ENCODE results near the gene ADGRB2.
A peak's percentile ranks its signal among the peaks of the same experiment; 100 is the strongest.

Gene ADGRB2

GRCh38 chr1:31799895-31800673, 35.9 kb upstream of the ADGRB2 start:
- peak overlapping the region in 1 of 2 donors; percentile 1 for H3K27ac Mint-ChIP-seq
- ATAC-seq (replicated peaks), result no peak
- H3K4me3 Mint-ChIP-seq, result no peak overlapping the region
- no peak for DNase-seq
- peaks cover 0 to 7% of the 10 kb centered on the region in 2 donors for H3K4me1 Mint-ChIP-seq (ENCODE audit: low read depth in 2 of 2)
- H3K36me3 Mint-ChIP-seq (ENCODE audit: insufficient read depth), result no peaks in the 10 kb centered on the region
- peaks cover 9 to 52% of the 10 kb centered on the region in 2 donors for H3K27me3 Mint-ChIP-seq
- no peaks in the 10 kb centered on the region for H3K9me3 Mint-ChIP-seq

- H3K27me3 Mint-ChIP-seq, result peaks cover 9 to 52% of the 10 kb centered on the region in 2 donors
- ATAC-seq (replicated peaks), result no peak
- no peak overlapping the region for H3K27ac Mint-ChIP-seq
- no peak overlapping the region for H3K4me3 Mint-ChIP-seq
- peaks cover 0 to 7% of the 10 kb centered on the region in 2 donors for H3K4me1 Mint-ChIP-seq (ENCODE audit: low read depth in 2 of 2)
- H3K36me3 Mint-ChIP-seq (ENCODE audit: insufficient read depth), result no peaks in the 10 kb centered on the region
- no peaks in the 10 kb centered on the region for H3K9me3 Mint-ChIP-seq
- DNase-seq, result no peak
Observed at GRCh38 chr1:31799196-31799894, 35.2 kb upstream of the ADGRB2 start.

DNA sequence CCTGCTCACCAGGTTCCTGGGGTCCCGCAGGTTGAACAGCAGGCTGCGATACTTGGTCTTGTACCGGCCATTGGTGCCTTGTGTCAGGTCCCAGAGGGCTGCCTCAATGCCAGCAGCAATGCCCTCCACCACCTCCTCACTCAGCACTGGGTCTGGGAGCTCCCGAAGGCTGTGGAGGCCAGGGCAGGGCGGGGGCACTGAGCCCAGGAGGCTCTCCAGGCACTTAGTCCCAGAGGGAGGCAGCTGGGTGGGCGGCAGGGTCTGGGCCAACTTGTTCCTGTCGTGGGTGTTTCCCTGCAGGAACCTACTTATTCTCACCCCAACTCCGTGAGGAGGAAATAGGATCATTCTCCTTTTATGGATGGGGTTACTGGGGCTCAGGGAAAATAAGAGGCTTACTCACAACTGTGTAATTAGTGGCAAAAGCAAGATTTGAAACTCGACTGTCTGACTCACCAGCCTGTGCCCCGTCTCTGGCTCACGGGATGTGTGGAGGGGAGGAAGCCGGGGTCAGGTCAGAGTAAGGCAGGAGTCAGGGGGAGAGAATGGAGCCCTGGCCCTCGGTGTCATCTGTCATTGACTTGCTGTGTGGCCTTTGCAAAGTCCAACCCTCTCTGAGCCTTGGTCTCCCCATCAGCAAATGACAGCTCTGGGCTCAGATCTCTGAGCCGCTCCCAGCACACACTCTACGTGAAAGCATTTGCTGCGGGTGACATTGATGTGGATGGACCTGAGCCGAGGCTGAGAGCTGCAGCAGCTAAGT, 34.5 kb upstream of the ADGRB2 start:
- Mint-ChIP-seq H3K4me3 (no peak overlapping the region), H3K4me1 (ENCODE audit: low read depth in 2 of 2) (peaks cover 0 to 7% of the 10 kb centered on the region in 2 donors), H3K27me3 (peaks cover 9 to 52% of the 10 kb centered on the region in 2 donors), H3K27ac (no peak overlapping the region), H3K36me3 (ENCODE audit: insufficient read depth) (no peaks in the 10 kb centered on the region), H3K9me3 (no peaks in the 10 kb centered on the region)
- ATAC-seq (replicated peaks), result no peak
- no peak for DNase-seq

DNA sequence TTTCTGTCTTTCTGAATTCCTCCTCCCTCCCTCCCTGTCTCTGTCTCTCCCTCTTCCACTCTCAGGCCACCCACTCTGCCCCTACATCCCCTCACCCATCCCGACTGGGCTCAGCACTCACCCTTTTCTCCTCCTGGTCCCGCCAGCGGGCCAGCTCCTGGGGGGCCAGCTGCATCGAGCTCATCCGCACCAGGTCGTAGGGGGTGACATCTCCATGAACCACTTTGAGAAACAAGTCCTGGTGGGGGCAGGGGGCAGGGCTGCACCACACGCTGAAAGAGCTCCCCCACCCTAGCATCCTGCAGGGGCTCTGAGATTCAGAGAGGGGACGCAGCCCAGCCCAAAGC, 33.9 kb upstream of the ADGRB2 start:
- Mint-ChIP-seq H3K36me3 (ENCODE audit: insufficient read depth) (no peaks in the 10 kb centered on the region), H3K27ac (no peak overlapping the region), H3K4me1 (ENCODE audit: low read depth in 2 of 2) (peaks cover 0 to 7% of the 10 kb centered on the region in 2 donors), H3K27me3 (peaks cover 9 to 52% of the 10 kb centered on the region in 2 donors), H3K4me3 (no peak overlapping the region), H3K9me3 (no peaks in the 10 kb centered on the region)
- no peak for DNase-seq
- no peak for ATAC-seq (replicated peaks)

DNA sequence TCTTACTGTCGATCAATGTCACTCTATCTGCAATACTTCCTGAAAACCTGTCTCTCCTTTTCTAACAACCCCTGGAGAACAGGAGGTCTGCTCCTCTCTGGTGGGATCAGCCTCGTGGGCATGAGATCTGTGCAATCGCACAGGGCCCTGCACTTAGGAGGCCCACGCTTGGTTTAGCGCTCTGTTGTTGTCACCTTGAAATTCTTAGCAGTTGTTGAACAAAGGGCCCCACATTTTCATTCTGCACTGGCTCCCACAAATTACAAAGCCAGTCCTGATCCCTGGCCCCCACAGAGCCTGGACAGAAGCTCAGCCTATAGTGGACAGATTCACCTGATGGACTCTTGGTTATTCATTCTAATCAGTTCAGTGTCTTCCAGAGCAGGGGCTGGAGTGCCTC, 33.1 kb upstream of the ADGRB2 start:
- Mint-ChIP-seq H3K27me3 (peaks cover 9 to 60% of the 10 kb centered on the region in 2 donors), H3K9me3 (no peaks in the 10 kb centered on the region), H3K27ac (no peak overlapping the region), H3K36me3 (ENCODE audit: insufficient read depth) (no peaks in the 10 kb centered on the region), H3K4me3 (no peak overlapping the region), H3K4me1 (ENCODE audit: low read depth in 2 of 2) (peaks cover 0 to 5% of the 10 kb centered on the region in 2 donors)
- DNase-seq (no peak), ATAC-seq (replicated peaks) (no peak)

- Mint-ChIP-seq H3K4me1 (ENCODE audit: low read depth in 2 of 2) (peaks cover 0 to 5% of the 10 kb centered on the region in 2 donors), H3K27me3 (peaks cover 9 to 63% of the 10 kb centered on the region in 2 donors), H3K4me3 (no peak overlapping the region), H3K27ac (no peak overlapping the region), H3K36me3 (ENCODE audit: insufficient read depth) (no peaks in the 10 kb centered on the region), H3K9me3 (no peaks in the 10 kb centered on the region)
- no peak for ATAC-seq (replicated peaks)
- DNase-seq, result no peak
Observed at GRCh38 chr1:31796707-31797106, 32.6 kb upstream of the ADGRB2 start.

- Mint-ChIP-seq H3K9me3 (no peaks in the 10 kb centered on the region), H3K36me3 (ENCODE audit: insufficient read depth) (peaks cover under 1% of the 10 kb centered on the region), H3K4me3 (no peak overlapping the region), H3K27ac (no peak overlapping the region), H3K27me3 (peaks cover 9 to 57% of the 10 kb centered on the region in 2 donors), H3K4me1 (ENCODE audit: low read depth in 2 of 2) (peaks cover 0 to 5% of the 10 kb centered on the region in 2 donors)
- DNase-seq (no peak), ATAC-seq (replicated peaks) (no peak)
Observed at GRCh38 chr1:31795801-31796621, 31.9 kb upstream of the ADGRB2 start.

DNA sequence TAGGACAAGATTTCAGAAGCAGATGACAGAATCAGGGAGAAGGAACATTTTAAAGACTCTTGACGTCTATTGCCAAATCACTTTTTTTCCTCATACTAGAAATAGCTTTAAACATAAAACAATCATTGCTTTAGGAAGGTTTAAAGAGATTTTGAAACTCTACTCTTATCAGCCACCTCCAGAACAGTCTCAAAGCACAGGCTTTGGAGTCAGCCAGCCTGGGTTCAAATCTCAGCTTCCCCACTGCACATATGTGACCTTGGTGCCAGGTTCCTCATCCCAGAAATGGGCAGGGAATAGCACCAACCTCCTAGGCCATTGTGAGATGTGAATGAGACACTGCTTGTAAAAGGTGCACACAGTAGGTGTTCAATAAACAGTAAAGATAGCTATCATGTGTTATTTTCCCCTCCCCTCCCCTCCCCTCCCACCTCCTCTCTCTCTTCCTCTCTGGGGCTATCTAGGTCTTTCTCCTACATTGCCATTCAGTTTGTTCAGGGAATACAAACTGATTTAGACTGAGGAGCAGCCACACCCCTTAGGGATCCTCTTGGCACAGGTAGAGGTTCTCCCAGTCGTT, 31.0 kb upstream of the ADGRB2 start:
- Mint-ChIP-seq H3K27me3 (peaks cover 9 to 50% of the 10 kb centered on the region in 2 donors), H3K27ac (no peak overlapping the region), H3K4me3 (no peak overlapping the region), H3K4me1 (ENCODE audit: low read depth in 2 of 2) (peaks cover 0 to 1% of the 10 kb centered on the region in 2 donors), H3K9me3 (no peaks in the 10 kb centered on the region), H3K36me3 (ENCODE audit: insufficient read depth) (peaks cover 2% of the 10 kb centered on the region)
- ATAC-seq (replicated peaks) (no peak), DNase-seq (no peak)

GRCh38 chr1:31793586-31794285, 29.6 kb upstream of the ADGRB2 start:
- DNase-seq (no peak), ATAC-seq (replicated peaks) (no peak)
- Mint-ChIP-seq H3K36me3 (ENCODE audit: insufficient read depth) (peaks cover 6% of the 10 kb centered on the region), H3K9me3 (no peaks in the 10 kb centered on the region), H3K4me1 (ENCODE audit: low read depth in 2 of 2) (peaks cover 0 to 5% of the 10 kb centered on the region in 2 donors), H3K27ac (no peak overlapping the region), H3K4me3 (no peak overlapping the region), H3K27me3 (peaks cover 9 to 45% of the 10 kb centered on the region in 2 donors)

- Mint-ChIP-seq H3K4me1 (ENCODE audit: low read depth in 2 of 2) (peaks cover 2 to 6% of the 10 kb centered on the region in 2 donors), H3K27ac (no peak overlapping the region), H3K36me3 (ENCODE audit: insufficient read depth) (peaks cover 11% of the 10 kb centered on the region), H3K27me3 (peaks cover 7 to 38% of the 10 kb centered on the region in 2 donors), H3K9me3 (no peaks in the 10 kb centered on the region), H3K4me3 (no peak overlapping the region)
- ATAC-seq (replicated peaks) (no peak), DNase-seq (no peak)
Observed at GRCh38 chr1:31793086-31793485, 28.9 kb upstream of the ADGRB2 start.

DNA sequence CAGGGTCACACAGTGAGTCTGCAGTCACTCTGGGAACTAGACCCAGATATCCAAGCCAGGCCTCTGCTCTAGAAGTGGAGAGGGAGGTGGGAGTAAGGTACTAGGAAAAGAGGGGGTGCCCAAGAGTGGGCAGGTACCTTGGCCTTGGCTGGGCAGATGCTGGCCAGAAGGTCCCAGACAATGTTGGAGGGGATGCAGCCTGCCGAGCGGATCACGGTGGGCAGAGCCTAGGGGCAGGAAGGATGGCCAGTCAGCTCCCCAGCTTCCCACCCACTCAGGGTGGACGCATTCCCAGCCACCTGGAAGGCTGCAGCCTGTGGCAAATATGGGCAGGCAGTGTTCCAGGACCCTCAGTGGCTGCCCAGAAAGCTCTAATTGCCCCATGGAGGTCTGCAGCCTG, 28.4 kb upstream of the ADGRB2 start:
- Mint-ChIP-seq H3K9me3 (no peaks in the 10 kb centered on the region), H3K4me1 (ENCODE audit: low read depth in 2 of 2) (peaks cover 8 to 11% of the 10 kb centered on the region in 2 donors), H3K27ac (no peak overlapping the region), H3K4me3 (no peak overlapping the region), H3K36me3 (ENCODE audit: insufficient read depth) (peaks cover 12% of the 10 kb centered on the region), H3K27me3 (peaks cover 2 to 33% of the 10 kb centered on the region in 2 donors)
- ATAC-seq (replicated peaks), result no peak
- DNase-seq, result no peak

- H3K36me3 Mint-ChIP-seq (ENCODE audit: insufficient read depth), result peaks cover 12% of the 10 kb centered on the region
- peaks cover 8 to 14% of the 10 kb centered on the region in 2 donors for H3K4me1 Mint-ChIP-seq (ENCODE audit: low read depth in 2 of 2)
- H3K27ac Mint-ChIP-seq, result peak overlapping the region in 1 of 2 donors; percentile 41
- H3K4me3 Mint-ChIP-seq, result no peak overlapping the region
- DNase-seq, result no peak
- H3K9me3 Mint-ChIP-seq, result no peaks in the 10 kb centered on the region
- ATAC-seq (replicated peaks), result no peak
- peaks cover 0 to 28% of the 10 kb centered on the region in 2 donors for H3K27me3 Mint-ChIP-seq
Observed at GRCh38 chr1:31792116-31792515, 28.0 kb upstream of the ADGRB2 start.

Measured in effector memory CD8-positive, alpha-beta T cell (primary cell).